Epithelial cell of proximal tubule (primary cell): ENCODE data around the gene KCNG2. TPM values are rescaled to one million over a fixed set of nuclear protein-coding genes. Genes with fewer than 3 reads are reported as not detected.

ENCODE experiments used
- DNase-seq: peaks from one replicate; pipeline ENCODE4 v3.0.0-alpha.2; 2011; ENCODE audit warnings: low read depth
- H3K4me3 ChIP-seq: 2 replicates; pipeline ENCODE4 v1.5.1; 2011; ENCODE audit warnings: low read depth, mild to moderate bottlenecking, low read length
- CTCF ChIP-seq: conservative IDR thresholded peaks from 2 replicates; pipeline ENCODE4 v1.5.1; 2012; ENCODE audit warnings: low read depth, mild to moderate bottlenecking, low read length
- total RNA-seq: library from RNA; depleted of rRNA; stranded (reverse); fragments of >200 nt; gene quantifications from 2 replicates; pipeline ENCODE4 v1.2.3, GENCODE V29; 2015

The KCNG2 gene
- total RNA-seq, 1 donor from 2014 or later: not detected

DNA sequence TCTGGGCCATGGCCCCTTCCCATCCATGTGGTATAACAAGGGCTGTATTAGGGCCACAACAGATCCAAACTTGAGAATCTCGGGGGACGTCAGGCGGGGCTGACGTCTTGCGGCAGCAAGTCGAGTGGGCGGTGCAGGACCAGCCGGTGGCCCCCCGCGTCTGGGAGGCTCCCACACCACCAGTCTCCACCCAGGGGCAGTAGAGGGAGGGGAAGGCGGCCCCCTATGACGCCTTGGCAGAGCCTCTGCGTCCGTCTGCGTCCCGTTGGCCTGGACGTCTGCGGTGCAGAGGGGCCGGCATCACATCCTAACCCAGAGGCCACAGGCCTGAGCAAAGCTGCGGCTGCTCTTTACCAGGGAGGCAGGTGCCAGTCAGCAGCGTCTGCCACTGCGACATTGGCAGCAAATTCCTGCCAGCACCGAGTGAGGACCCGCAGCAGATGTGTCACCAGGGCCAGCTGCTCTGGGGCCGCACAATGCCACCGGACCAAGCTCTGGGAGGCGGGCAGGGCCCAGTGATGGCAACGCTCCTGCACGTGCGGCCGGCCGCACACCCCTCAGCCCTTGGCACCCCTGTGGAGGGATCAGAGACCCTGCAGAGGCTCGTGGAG is 73.8 kb downstream of the KCNG2 start:
- TF ChIP-seq CTCF: no peak

GRCh38 chr18:79872527-79873444 is 75.0 kb downstream of the KCNG2 start:
- DNase-seq: no peak
- no peak for TF ChIP-seq CTCF
- H3K4me3 ChIP-seq: no peak overlapping the region

More for the DNA sequence above, 73.8 kb downstream of the KCNG2 start:
- DNase-seq: no peak
- H3K4me3 ChIP-seq: no peak overlapping the region

DNA sequence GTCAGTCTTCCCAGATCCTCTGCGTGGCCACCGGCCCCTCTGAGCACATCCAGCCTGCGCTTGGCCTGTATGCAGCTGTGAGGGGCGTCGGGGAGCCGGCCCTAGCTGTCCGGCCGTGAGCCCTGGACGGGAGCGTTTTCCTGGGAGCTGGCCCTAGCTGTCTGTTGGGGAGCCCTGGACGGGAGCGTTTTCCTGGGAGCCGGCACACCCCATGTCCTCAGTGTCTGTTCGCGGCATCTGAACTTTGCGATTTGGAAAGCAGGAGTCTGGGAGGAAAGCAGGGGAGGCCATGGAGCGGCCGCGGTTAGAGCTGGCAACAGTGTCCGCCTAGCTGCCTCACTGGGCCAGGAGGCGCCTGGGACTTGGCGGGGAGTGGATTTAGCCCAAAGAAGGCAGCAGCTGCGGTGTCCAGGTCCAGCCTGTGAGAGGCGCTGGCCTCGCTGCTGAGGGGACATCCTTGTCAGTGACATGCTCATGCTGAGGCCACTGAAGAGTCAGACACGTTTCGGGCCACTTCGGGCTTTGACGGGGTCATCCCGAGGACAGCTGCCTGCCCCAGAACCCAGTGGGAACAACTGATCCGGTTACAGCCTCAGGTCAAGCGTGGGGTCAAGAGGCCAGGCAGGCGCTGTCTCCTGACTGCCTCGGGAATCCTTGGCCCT is 75.8 kb downstream of the KCNG2 start:
- DNase-seq: no peak
- no peak overlapping the region for H3K4me3 ChIP-seq
- no peak for TF ChIP-seq CTCF

GRCh38 chr18:79874553-79875530 is 77.1 kb downstream of the KCNG2 start:
- no peak overlapping the region for H3K4me3 ChIP-seq
- DNase-seq: no peak
- TF ChIP-seq CTCF: no peak

DNA sequence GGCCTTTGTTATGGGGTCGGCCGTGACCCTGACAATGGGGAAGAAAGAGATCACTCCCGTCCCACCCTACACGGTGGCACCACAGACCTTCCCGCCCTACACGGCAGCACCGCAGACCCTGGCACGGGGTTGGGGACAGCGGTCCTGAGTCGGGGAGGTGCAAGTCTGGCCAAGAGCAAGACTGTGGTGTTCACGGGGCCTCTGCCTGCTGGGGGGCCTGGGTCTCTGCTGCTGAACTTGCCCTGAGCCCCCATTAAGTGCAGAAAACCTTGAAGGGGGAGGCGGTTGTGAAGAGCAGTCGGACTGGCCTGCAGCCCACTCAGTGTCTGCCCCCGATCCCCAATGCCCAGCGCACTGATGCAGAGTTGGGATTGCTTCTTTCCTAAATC is 77.8 kb downstream of the KCNG2 start:
- DNase-seq: no peak
- TF ChIP-seq CTCF: no peak
- no peak overlapping the region for H3K4me3 ChIP-seq

GRCh38 chr18:79875931-79876461 is 78.3 kb downstream of the KCNG2 start:
- no peak for DNase-seq
- H3K4me3 ChIP-seq: no peak overlapping the region
- TF ChIP-seq CTCF: no peak
